ENCODE data around the gene ELAC1. TPM values are rescaled to one million over a fixed set of nuclear protein-coding genes. Genes with fewer than 3 reads are reported as not detected.

Gene ELAC1
- total and polyA plus RNA-seq, 2 of the 8 experiments (the other 6 are each of a cell fraction or from before 2014, with no cell fraction given), result 2.3 to 3.4 TPM

- TF ChIP-seq, protein P1, sequence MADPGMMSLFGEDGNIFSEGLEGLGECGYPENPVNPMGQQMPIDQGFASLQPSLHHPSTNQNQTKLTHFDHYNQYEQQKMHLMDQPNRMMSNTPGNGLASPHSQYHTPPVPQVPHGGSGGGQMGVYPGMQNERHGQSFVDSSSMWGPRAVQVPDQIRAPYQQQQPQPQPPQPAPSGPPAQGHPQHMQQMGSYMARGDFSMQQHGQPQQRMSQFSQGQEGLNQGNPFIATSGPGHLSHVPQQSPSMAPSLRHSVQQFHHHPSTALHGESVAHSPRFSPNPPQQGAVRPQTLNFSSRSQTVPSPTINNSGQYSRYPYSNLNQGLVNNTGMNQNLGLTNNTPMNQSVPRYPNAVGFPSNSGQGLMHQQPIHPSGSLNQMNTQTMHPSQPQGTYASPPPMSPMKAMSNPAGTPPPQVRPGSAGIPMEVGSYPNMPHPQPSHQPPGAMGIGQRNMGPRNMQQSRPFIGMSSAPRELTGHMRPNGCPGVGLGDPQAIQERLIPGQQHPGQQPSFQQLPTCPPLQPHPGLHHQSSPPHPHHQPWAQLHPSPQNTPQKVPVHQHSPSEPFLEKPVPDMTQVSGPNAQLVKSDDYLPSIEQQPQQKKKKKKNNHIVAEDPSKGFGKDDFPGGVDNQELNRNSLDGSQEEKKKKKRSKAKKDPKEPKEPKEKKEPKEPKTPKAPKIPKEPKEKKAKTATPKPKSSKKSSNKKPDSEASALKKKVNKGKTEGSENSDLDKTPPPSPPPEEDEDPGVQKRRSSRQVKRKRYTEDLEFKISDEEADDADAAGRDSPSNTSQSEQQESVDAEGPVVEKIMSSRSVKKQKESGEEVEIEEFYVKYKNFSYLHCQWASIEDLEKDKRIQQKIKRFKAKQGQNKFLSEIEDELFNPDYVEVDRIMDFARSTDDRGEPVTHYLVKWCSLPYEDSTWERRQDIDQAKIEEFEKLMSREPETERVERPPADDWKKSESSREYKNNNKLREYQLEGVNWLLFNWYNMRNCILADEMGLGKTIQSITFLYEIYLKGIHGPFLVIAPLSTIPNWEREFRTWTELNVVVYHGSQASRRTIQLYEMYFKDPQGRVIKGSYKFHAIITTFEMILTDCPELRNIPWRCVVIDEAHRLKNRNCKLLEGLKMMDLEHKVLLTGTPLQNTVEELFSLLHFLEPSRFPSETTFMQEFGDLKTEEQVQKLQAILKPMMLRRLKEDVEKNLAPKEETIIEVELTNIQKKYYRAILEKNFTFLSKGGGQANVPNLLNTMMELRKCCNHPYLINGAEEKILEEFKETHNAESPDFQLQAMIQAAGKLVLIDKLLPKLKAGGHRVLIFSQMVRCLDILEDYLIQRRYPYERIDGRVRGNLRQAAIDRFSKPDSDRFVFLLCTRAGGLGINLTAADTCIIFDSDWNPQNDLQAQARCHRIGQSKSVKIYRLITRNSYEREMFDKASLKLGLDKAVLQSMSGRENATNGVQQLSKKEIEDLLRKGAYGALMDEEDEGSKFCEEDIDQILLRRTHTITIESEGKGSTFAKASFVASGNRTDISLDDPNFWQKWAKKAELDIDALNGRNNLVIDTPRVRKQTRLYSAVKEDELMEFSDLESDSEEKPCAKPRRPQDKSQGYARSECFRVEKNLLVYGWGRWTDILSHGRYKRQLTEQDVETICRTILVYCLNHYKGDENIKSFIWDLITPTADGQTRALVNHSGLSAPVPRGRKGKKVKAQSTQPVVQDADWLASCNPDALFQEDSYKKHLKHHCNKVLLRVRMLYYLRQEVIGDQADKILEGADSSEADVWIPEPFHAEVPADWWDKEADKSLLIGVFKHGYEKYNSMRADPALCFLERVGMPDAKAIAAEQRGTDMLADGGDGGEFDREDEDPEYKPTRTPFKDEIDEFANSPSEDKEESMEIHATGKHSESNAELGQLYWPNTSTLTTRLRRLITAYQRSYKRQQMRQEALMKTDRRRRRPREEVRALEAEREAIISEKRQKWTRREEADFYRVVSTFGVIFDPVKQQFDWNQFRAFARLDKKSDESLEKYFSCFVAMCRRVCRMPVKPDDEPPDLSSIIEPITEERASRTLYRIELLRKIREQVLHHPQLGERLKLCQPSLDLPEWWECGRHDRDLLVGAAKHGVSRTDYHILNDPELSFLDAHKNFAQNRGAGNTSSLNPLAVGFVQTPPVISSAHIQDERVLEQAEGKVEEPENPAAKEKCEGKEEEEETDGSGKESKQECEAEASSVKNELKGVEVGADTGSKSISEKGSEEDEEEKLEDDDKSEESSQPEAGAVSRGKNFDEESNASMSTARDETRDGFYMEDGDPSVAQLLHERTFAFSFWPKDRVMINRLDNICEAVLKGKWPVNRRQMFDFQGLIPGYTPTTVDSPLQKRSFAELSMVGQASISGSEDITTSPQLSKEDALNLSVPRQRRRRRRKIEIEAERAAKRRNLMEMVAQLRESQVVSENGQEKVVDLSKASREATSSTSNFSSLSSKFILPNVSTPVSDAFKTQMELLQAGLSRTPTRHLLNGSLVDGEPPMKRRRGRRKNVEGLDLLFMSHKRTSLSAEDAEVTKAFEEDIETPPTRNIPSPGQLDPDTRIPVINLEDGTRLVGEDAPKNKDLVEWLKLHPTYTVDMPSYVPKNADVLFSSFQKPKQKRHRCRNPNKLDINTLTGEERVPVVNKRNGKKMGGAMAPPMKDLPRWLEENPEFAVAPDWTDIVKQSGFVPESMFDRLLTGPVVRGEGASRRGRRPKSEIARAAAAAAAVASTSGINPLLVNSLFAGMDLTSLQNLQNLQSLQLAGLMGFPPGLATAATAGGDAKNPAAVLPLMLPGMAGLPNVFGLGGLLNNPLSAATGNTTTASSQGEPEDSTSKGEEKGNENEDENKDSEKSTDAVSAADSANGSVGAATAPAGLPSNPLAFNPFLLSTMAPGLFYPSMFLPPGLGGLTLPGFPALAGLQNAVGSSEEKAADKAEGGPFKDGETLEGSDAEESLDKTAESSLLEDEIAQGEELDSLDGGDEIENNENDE (IDR thresholded peaks at IDR 0.05; ENCODE audit: insufficient replicate concordance, low read length), result no peak
- TF ChIP-seq EZH2 (IDR thresholded peaks at IDR 0.05; ENCODE audit: low read depth, low read length, severe bottlenecking), result no peak
- no peak for TF ChIP-seq ZNF274 (IDR thresholded peaks at IDR 0.05; ENCODE audit: borderline replicate concordance, extremely low read depth, low read length)
Observed at GRCh38 chr18:50994031-50994430, 26.2 kb downstream of the ELAC1 start (continued).

All from H1 (cell line).